NCI-H1930 (cell line): ENCODE results near the gene CCDC85B.

ENCODE experiments used
- DNase-seq, 2 experiments: peaks; one replicate each; lab custom pipeline; 2025; lab: John Stamatoyannopoulos, UW

CCDC85B gene

GRCh38 chr11:65869643-65870306, 20.7 kb upstream of the CCDC85B start:
- no peak for DNase-seq

DNA sequence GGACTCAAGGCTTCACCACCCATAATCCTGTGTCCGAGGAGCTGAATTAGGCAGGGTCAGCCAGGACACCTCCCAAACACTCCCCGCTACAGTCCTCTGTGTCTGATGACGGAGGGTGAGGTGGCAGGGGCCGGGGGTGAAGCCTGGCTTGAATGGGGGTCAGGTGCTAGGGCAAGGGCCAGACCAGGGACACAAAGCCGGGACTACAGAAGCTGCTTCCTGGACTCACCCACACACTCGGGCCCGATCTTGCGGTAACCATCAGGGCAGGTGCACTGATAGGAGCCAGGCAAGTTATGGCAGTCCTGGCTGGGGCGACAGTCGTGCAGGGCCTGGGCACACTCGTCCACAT, 20.2 kb upstream of the CCDC85B start:
- DNase-seq: no peak

- no peak for DNase-seq
Measured at GRCh38 chr11:65870706-65871681, 19.5 kb upstream of the CCDC85B start.

GRCh38 chr11:65871811-65872548, 18.5 kb upstream of the CCDC85B start:
- DNase-seq: no peak

- DNase-seq: no peak
Measured at GRCh38 chr11:65872586-65873317, 17.7 kb upstream of the CCDC85B start, which contains the start of gene EFEMP2. Gene EFEMP2, minus strand, starts transcription at chr11:65872800. Its CDS starts 446 bp downstream, at chr11:65872354.

- DNase-seq: peak; percentile 84 to 91
Measured at GRCh38 chr11:65873318-65874156, 16.9 kb upstream of the CCDC85B start.

DNA sequence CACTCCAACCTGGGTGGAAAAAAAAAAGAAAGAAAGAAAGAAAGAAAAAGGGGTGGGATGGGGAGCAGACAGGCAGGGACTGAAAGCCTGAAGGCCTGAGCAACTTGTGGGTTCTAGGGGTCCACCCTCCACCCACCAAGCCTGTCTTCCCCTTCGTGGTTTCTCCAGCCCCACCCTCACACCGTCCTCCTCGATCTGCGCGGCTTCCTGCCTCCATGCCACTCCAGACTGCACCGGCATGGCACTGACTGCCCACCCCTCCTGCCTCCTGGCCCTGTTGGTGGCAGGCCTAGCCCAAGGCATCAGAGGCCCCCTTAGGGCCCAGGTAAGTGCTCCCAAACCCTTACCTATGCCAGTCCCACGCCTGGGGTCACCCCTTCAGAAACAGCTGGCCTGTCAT, 10.9 kb upstream of the CCDC85B start, which contains the start of gene CTSW:
Gene CTSW, plus strand, starts transcription at position 221 of the 400 bp plus-strand sequence. Its CDS starts 18 bp downstream, at position 239.
- no peak for DNase-seq

- DNase-seq: no peak
Measured at GRCh38 chr11:65880027-65880426, 10.4 kb upstream of the CCDC85B start.

DNA sequence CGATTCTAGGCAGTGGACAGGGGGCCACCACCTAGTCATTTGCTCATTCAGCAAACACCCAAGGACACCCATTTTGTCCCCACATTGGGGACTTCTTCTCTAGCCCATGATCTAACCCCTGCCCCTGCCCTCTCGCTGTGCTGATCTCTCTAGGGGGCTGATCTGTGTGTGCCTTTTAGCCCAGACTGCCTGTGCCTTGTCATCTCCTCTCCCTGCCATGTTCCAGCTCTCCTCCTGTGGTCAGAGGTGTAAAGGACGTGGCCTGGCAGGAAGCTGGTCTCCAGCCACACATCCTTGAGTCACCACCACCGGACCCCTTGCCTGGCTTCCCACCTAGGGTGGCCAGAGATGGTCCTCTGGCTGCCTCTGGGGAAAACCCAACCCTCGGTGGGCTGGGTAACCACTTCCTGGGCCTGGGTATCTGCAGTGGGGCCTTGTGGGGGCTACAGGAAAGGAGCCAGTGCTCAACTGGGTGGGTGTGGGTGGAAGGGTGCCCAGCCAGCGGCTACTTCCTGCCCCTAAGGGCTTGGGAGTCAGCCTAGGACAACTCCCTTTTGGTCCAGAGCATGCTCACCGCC, 9.5 kb upstream of the CCDC85B start:
- DNase-seq: no peak

GRCh38 chr11:65882120-65883057, 8.1 kb upstream of the CCDC85B start:
- no peak for DNase-seq

- no peak for DNase-seq
Measured at GRCh38 chr11:65883058-65883761, 7.3 kb upstream of the CCDC85B start.

DNA sequence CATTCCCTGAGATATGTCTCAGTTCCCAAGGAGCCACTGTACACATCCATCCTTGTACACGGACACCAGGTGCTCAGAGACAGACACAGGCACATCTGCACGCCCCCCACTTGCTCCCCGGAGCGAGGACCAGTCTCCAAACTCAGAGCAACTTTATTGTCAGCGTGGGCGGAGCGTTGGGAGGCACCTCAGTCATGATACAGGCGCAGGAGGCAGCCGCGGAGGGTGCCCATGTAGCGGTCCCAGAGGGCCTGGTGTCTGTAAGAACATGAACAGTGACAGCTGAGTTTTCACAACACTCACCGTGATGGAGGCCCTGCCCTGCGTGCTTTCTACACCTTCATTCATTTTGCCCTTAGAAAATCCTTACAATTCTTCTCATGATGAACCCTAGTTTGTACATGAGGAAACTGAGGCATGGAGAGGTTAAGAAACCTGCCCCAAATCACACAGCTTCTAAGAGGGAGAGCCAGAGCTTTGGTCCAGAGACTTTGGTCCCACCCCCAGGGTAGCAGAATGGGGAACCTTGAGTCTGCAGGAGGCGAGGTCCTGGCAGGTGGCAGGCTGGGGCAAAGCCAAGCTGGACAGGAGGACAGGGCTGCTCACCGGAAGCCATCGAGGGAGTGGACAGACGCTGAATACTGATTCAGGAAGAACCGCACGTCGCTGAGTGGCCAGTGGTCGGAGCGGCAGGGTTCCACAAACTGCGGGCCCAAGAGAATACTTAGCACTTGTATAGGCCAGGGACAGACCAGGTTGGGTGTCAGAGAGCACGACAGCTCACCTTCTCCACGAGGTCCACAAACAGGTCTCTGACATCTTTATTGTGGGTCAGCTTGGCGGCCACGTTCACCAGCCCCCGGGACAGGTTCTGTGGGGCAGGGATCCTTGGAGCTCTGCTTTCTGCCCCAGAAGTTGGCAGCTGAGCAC, 6.4 kb upstream of the CCDC85B start:
- no peak for DNase-seq

GRCh38 chr11:65884716-65885092, 5.8 kb upstream of the CCDC85B start:
- peak; percentile 50 to 74 for DNase-seq

DNA sequence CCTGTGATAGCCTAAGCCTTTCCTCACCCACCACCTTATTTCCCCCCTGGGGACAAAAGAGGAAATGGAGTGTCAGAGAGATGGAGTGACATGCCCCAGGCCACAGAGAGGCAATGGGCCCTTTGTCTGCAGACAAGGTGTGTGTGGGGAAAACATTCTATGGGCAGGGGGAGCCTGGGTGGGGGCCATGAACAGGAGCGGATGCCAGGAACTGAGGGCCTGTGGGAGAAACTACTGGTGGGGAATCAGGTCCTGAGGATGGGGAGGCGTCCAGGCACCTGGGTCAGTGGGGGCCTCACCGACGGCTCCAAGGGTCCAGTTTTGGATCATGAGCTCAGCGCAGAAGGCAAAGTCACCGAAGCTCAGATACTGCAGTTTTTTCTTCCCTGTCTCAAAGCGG, 5.2 kb upstream of the CCDC85B start:
- no peak for DNase-seq

DNA sequence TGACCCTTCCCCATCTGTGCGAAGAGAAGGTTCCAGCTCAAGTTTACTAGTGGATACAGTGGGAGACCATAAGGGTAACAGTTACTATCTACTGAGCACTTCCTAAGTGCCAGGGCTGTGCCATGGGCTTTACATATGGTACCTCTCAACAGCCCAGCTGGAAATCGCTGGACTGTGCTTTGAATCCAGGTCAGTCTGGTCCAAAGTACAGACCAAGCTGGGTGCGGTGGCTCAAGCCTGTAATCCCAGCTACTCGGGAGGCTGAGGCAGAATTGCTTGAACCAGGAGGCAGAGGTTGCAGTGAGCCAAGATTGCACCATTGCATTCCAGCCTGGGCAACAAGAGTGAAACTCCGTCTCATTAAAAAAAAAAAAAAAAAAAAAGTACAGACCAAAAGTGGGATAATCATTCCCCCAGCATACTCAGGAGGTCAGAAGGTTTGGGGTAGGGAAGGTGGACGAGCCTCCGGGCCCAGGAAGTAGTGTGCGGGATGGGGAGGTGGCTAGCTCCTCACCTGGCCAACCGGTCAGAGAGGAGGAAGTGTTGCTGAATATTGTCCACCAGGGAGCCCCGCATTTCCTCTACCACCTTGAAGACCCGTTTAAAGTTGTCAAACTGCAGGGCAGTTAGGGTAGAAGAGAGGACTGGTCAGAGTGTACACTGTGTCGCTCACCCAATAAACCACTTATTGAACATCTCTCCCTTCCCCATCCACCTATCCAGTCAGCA, 4.5 kb upstream of the CCDC85B start:
- no peak for DNase-seq

DNA sequence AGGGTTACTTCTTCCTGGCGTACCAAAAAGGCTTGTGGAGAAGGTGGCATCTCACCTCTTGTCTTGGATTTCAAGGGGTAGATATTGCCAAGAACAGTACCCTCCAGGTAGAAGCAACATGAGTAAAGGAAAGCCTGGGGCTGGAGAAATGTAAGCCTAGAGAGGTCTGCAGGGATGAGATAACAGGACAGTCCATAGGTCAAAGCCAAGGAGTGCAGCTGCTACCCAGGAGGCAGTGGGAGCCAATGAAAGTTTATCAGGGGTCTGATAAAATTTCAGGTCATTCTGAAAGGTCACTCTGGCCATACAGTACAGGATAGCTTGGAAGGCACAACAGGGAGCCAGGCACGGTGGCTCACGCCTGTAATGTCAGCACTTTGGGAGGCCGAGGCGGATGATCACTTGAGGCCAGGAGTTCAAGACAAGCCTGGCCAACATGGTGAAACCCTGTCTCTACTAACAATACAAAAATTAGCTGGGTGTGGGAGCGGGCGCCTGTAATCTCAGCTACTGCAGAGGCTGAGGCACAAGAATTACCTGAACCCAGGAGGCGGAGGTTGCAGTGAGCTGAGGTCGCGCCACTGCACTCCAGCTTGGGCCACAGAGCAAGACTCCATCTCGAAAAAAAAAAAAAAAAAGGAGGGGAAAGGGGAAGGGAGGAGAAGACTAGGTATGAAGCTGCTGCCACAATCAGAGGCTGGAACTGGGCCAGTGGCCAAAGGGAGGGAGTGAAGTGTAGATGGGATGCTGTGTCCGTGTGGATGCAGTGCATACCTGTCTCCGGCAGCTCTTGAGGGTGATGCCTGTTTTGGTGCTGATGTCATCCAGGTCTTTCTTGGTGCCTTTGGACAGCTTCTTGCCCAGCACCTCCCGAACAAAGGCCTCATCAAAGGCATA, 3.4 kb upstream of the CCDC85B start:
- DNase-seq: no peak
